CD4-positive, alpha-beta T cell (primary cell): ENCODE results near the gene CST7. TPM values are rescaled to one million over a fixed set of nuclear protein-coding genes. Genes with fewer than 3 reads are reported as not detected.

Experiments
- ATAC-seq: fragments of 200-7000 bp; cut with Tn5 transposase; one replicate; pipeline ENCODE4 v1.10.0; 2022; ENCODE audit warnings: mild to moderate bottlenecking; ENCODE audit not compliant: poor library complexity
- CTCF ChIA-PET: fragments of 350-600 bp; sonication (Branson Sonifier 250); formaldehyde crosslinking; loops from one replicate; lab custom pipeline; 2021; ENCODE audit warnings: antibody characterized with exemption, inconsistent platforms; lab: Charles Lee
- POLR2A ChIA-PET: fragments of 350-600 bp; sonication (Branson Sonifier 250); formaldehyde crosslinking; loops from one replicate; lab custom pipeline; 2021; ENCODE audit warnings: antibody characterized with exemption, inconsistent platforms; lab: Charles Lee
- DNase-seq, 14 experiments: peaks; one replicate each; pipeline ENCODE4 v3.0.0-alpha.2; 2013 to 2020; ENCODE audit warnings: mixed read lengths in 2 of 14
- H3K27ac ChIP-seq, 2 donors: one replicate each; pipeline versions ENCODE4 v1.5.1 to v1.7.0; 2013; ENCODE audit warnings: low read length in 2 of 2, low read depth in 1 of 2, mild to moderate bottlenecking in 1 of 2
- H3K27me3 ChIP-seq, 2 experiments: 1 replicate in 1 of 2; 2 replicates in 1 of 2; pipeline versions ENCODE4 v1.6.1 to v1.7.0; 2013; ENCODE audit warnings: low read length in 2 of 2, control low read depth in 1 of 2, mild to moderate bottlenecking in 1 of 2, moderate library complexity in 1 of 2; ENCODE audit not compliant: insufficient read depth in 2 of 2, control insufficient read depth in 1 of 2
- H3K36me3 ChIP-seq: one replicate; pipeline ENCODE4 v1.6.1; 2013; ENCODE audit warnings: low read length, control low read depth; ENCODE audit not compliant: insufficient read depth
- H3K4me1 ChIP-seq: one replicate; pipeline ENCODE4 v1.6.1; 2013; ENCODE audit warnings: low read length, control low read depth; ENCODE audit not compliant: insufficient read depth
- H3K4me3 ChIP-seq: one replicate; pipeline ENCODE4 v1.5.1; 2013; ENCODE audit warnings: mild to moderate bottlenecking, low read length, moderate library complexity
- H3K9me3 ChIP-seq, 2 experiments: 1 replicate in 1 of 2; 2 replicates in 1 of 2; pipeline versions ENCODE4 v1.6.1 to v1.7.0; 2013; ENCODE audit warnings: low read length in 2 of 2, mild to moderate bottlenecking in 2 of 2, control low read depth in 1 of 2, moderate library complexity in 1 of 2; ENCODE audit not compliant: control insufficient read depth in 1 of 2, insufficient read depth in 1 of 2
- H3K27ac Mint-ChIP-seq: one replicate; pipeline ENCODE4 v1.8.0; 2020; ENCODE audit warnings: mixed read lengths
- H3K27me3 Mint-ChIP-seq: one replicate; pipeline ENCODE4 v1.8.0; 2021; ENCODE audit warnings: mixed read lengths
- H3K36me3 Mint-ChIP-seq: one replicate; pipeline ENCODE4 v1.8.0; 2021; ENCODE audit warnings: low read depth, mixed read lengths
- H3K4me1 Mint-ChIP-seq: one replicate; pipeline ENCODE4 v1.8.0; 2021; ENCODE audit warnings: low read depth, mixed read lengths
- H3K4me3 Mint-ChIP-seq: one replicate; pipeline ENCODE4 v1.8.0; 2020; ENCODE audit warnings: mild to moderate bottlenecking, mixed read lengths
- H3K9me3 Mint-ChIP-seq: one replicate; pipeline ENCODE4 v1.8.0; 2020; ENCODE audit warnings: mixed read lengths
- intact Hi-C, 2 experiments: fragments of 100-400 bp; cut with DNase I in 1 of 2; cut with micrococcal nuclease in 1 of 2; formaldehyde crosslinking; loops; one replicate each; pipeline versions ENCODE4 v1.15.1 to v1.9.0; 2023 to 2025; cut with DNase I, micrococcal nuclease
- total RNA-seq, 174 experiments: library from RNA in 2 of 174; stranded (reverse) in 2 of 174; gene quantifications; one replicate each; pipeline ENCODE4 v1.2.3 and lab custom pipeline; 2021 to 2026
- TF ChIP-seq, protein P1 (sequence below): fragments of 200-600 bp; IDR thresholded peaks from one replicate; pipeline ENCODE4 v1.8.0; 2022; ENCODE audit warnings: antibody characterized with exemption, mild to moderate bottlenecking

Gene CST7
- total RNA-seq, 2 experiments from 2014 or later: 3.2 to 4.4 TPM

DNA sequence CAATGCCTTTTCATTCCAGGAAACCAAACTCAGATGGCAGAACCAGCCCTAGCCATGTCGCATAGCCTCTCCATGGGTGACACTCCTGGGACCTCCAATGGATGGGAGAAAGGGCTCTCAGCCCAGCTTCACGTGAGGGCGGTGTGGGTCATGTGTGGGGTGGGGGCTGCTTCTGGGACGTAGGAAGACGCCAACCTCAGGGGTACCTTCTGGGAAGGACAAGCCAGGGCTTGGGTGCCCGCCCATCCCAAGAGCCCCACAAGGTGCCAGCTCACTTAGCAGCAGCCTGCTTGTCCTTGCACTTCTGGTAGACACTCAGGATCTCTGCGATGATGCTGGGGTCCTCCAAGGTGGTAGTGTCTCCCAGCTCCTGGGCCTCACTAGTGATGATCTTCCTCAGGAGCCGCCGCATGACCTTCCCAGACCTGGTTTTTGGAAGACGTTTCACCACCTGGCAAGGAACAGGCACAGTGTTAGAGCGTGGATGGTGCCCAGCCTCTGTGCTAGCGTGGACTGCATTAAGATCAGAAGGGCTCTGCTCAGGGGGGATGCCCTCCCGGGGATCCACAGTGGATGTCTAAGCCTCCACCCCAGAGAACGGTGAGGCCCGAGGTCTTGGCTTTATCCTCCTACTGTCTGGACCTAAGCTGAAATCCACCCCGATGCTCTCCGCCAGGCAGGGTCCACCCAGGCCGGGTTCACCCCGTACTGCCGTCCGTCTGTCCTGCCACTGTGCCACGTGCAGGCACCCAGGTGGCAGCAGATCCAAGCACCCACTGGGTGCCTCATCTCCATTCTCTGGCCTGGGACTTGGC, 58.6 kb downstream of the CST7 start:
- POLR2A ChIA-PET: no interaction called here
- Mint-ChIP-seq H3K36me3 (peaks cover 99% of the 10 kb centered on the region), H3K9me3 (no peaks in the 10 kb centered on the region)

GRCh38 chr20:25008388-25009217, 59.5 kb downstream of the CST7 start:
- Mint-ChIP-seq H3K36me3 (peaks cover 100% of the 10 kb centered on the region), H3K4me3 (no peak overlapping the region), H3K4me1 (no peaks in the 10 kb centered on the region), H3K27ac (no peak overlapping the region), H3K9me3 (no peaks in the 10 kb centered on the region), H3K27me3 (no peaks in the 10 kb centered on the region)
- CTCF ChIA-PET: no interaction called here
- TF ChIP-seq, protein P1, sequence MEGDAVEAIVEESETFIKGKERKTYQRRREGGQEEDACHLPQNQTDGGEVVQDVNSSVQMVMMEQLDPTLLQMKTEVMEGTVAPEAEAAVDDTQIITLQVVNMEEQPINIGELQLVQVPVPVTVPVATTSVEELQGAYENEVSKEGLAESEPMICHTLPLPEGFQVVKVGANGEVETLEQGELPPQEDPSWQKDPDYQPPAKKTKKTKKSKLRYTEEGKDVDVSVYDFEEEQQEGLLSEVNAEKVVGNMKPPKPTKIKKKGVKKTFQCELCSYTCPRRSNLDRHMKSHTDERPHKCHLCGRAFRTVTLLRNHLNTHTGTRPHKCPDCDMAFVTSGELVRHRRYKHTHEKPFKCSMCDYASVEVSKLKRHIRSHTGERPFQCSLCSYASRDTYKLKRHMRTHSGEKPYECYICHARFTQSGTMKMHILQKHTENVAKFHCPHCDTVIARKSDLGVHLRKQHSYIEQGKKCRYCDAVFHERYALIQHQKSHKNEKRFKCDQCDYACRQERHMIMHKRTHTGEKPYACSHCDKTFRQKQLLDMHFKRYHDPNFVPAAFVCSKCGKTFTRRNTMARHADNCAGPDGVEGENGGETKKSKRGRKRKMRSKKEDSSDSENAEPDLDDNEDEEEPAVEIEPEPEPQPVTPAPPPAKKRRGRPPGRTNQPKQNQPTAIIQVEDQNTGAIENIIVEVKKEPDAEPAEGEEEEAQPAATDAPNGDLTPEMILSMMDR: no peak
- Histone ChIP-seq H3K4me1 (no peaks in the 10 kb centered on the region), H3K27me3 (no peaks in the 10 kb centered on the region), H3K4me3 (no peak overlapping the region), H3K27ac (no peak overlapping the region), H3K9me3 (no peaks in the 10 kb centered on the region), H3K36me3 (peaks cover 83% of the 10 kb centered on the region)
- POLR2A ChIA-PET: interaction anchor here (1.7 kb wide), 1 partner anchor 49 kb away, joined by 6 read pairs; the partner anchor contains the start of gene ACSS1
- DNase-seq (peak in 1 of 14 experiments; percentile 25), ATAC-seq (no peak)
- intact Hi-C loops: no loop called here

More for the DNA sequence above, 58.6 kb downstream of the CST7 start:
- Mint-ChIP-seq H3K4me1 (no peaks in the 10 kb centered on the region), H3K27ac (no peak overlapping the region), H3K4me3 (no peak overlapping the region), H3K27me3 (no peaks in the 10 kb centered on the region)
- peaks cover 77% of the 10 kb centered on the region for H3K36me3 ChIP-seq
- H3K27me3 ChIP-seq: no peaks in the 10 kb centered on the region
- intact Hi-C loops: no loop called here
- peak in 1 of 14 experiments; percentile 15 for DNase-seq
- no peaks in the 10 kb centered on the region for H3K9me3 ChIP-seq
- H3K4me1 ChIP-seq: no peaks in the 10 kb centered on the region
- TF ChIP-seq, protein P1: no peak
- CTCF ChIA-PET: no interaction called here
- no peak for ATAC-seq
- no peak overlapping the region for H3K4me3 ChIP-seq
- no peak overlapping the region for H3K27ac ChIP-seq

Other genes starting within 250 kb of the CST7 start
- gene APMAP, start 43.5 kb downstream of the CST7 start, total RNA-seq: 10 to 100 TPM in 1 of 2 experiments, 1 to 10 TPM in 1; 9.5 to 11.3 TPM
- gene ACSS1, start 108.9 kb downstream of the CST7 start, total RNA-seq: 10 to 100 TPM; 18.9 TPM
- not detected for gene VSX1, start 132.9 kb downstream of the CST7 start, total RNA-seq
- 10 to 100 TPM; 78.5 to 85.1 TPM for gene ENTPD6, start 246.4 kb downstream of the CST7 start, total RNA-seq